ENCODE results near the gene SPECC1. TPM values are rescaled to one million over a fixed set of nuclear protein-coding genes. Genes with fewer than 3 reads are reported as not detected.
"Not testable (repeated sequence)": the region's sequence is repeated elsewhere in the genome, so short reads cannot be mapped to it uniquely, and the experiment has no call there.

SPECC1 gene
- total RNA-seq, 4 donors from 2014 or later: 22.5 to 36.3 (median 33.2) TPM

- no peak for ATAC-seq
- H3K36me3 ChIP-seq: no peaks in the 10 kb centered on the region
- H3K9me3 ChIP-seq: no peaks in the 10 kb centered on the region
- H3K27ac ChIP-seq: no peak overlapping the region
- H3K27me3 ChIP-seq: peaks cover 8% of the 10 kb centered on the region
- WGBS, 2 donors (ENCODE audit: low coverage in 1 of 2): 60 to 93% methylated on average over 1 to 3 of the region's 12 CpGs
- H3K4me3 ChIP-seq: peak overlapping the region in 1 of 2 donors; percentile 77
- H3K4me1 ChIP-seq: peaks cover 0 to 20% (median 6%) of the 10 kb centered on the region in 3 donors
- TF ChIP-seq EP300 (IDR thresholded peaks at IDR 0.05) (no peak), POLR2AphosphoS5 (IDR thresholded peaks at IDR 0.05) (no peak), POLR2A (IDR thresholded peaks at IDR 0.05) (no peak), CTCF (IDR thresholded peaks at IDR 0.05) (no peak)
These were observed 147.8 kb downstream of the SPECC1 start for GRCh38 chr17:20157001-20157310.

- H3K27me3 ChIP-seq: peaks cover 8% of the 10 kb centered on the region
- no peak overlapping the region for H3K4me3 ChIP-seq
- ATAC-seq: no peak
- H3K27ac ChIP-seq: no peak overlapping the region
- WGBS, 2 donors (ENCODE audit: low coverage in 1 of 2): 70 to 86% methylated on average over 3 of the region's 5 CpGs
- H3K9me3 ChIP-seq: no peaks in the 10 kb centered on the region
- H3K36me3 ChIP-seq: no peaks in the 10 kb centered on the region
- peaks cover 0 to 20% (median 6%) of the 10 kb centered on the region in 3 donors for H3K4me1 ChIP-seq
- TF ChIP-seq EP300 (IDR thresholded peaks at IDR 0.05): no peak
- no peak for TF ChIP-seq CTCF (IDR thresholded peaks at IDR 0.05)
- no peak for TF ChIP-seq POLR2AphosphoS5 (IDR thresholded peaks at IDR 0.05)
- TF ChIP-seq POLR2A (IDR thresholded peaks at IDR 0.05): no peak
These were observed 149.4 kb downstream of the SPECC1 start for GRCh38 chr17:20158580-20158979.

- no peak overlapping the region for H3K27ac ChIP-seq
- H3K9me3 ChIP-seq: no peaks in the 10 kb centered on the region
- TF ChIP-seq POLR2AphosphoS5 (IDR thresholded peaks at IDR 0.05): no peak
- TF ChIP-seq CTCF (IDR thresholded peaks at IDR 0.05): no peak
- TF ChIP-seq POLR2A (IDR thresholded peaks at IDR 0.05): no peak
- TF ChIP-seq EP300 (IDR thresholded peaks at IDR 0.05): no peak
- ATAC-seq: no peak
- no peaks in the 10 kb centered on the region for H3K36me3 ChIP-seq
- 81% methylated on average over 2 of the region's 4 CpGs; no CpG with 5 or more reads in 1 of the 2 donors for WGBS, 2 donors (ENCODE audit: low coverage in 1 of 2)
- no peak overlapping the region for H3K4me3 ChIP-seq
- peaks cover 8% of the 10 kb centered on the region for H3K27me3 ChIP-seq
- peaks cover 0 to 20% (median 6%) of the 10 kb centered on the region in 3 donors for H3K4me1 ChIP-seq
These were observed 150.4 kb downstream of the SPECC1 start for GRCh38 chr17:20159406-20160069.

- WGBS, 2 donors (ENCODE audit: low coverage in 1 of 2): 91 to 96% methylated on average over 4 of the region's 4 CpGs
- not testable (repeated sequence) for H3K27me3 ChIP-seq, H3K9me3 ChIP-seq, ATAC-seq, H3K27ac ChIP-seq, H3K4me1 ChIP-seq, H3K4me3 ChIP-seq, H3K36me3 ChIP-seq
These were observed 156.4 kb downstream of the SPECC1 start for GRCh38 chr17:20165516-20165915.

GRCh38 chr17:20170085-20170484 lies 160.9 kb downstream of the SPECC1 start:
- Histone ChIP-seq H3K27ac (no peak overlapping the region), H3K27me3 (no peaks in the 10 kb centered on the region), H3K9me3 (no peaks in the 10 kb centered on the region), H3K4me1 (no peaks in the 10 kb centered on the region), H3K36me3 (no peaks in the 10 kb centered on the region), H3K4me3 (no peak overlapping the region)
- TF ChIP-seq POLR2AphosphoS5 (IDR thresholded peaks at IDR 0.05) (no peak), POLR2A (IDR thresholded peaks at IDR 0.05) (no peak), EP300 (IDR thresholded peaks at IDR 0.05) (no peak), CTCF (IDR thresholded peaks at IDR 0.05) (no peak)
- no peak for ATAC-seq
- WGBS, 2 donors (ENCODE audit: low coverage in 1 of 2): 77 to 92% methylated on average over 2 to 3 of the region's 3 CpGs

Data from gastroesophageal sphincter (tissue), 4 donors.